Omental fat pad (tissue), 4 donors: ENCODE results near the gene TSPOAP1. TPM values are rescaled to one million over a fixed set of nuclear protein-coding genes. Genes with fewer than 3 reads are reported as not detected.

Experiments used
- ATAC-seq: fragments of 150-250 bp; one replicate; pipeline ENCODE4 v1.9.1; 2016; ENCODE audit warnings: mild to moderate bottlenecking, moderate library complexity; ENCODE audit not compliant: low FRiP score
- DNase-seq: peaks from one replicate; pipeline ENCODE4 v3.0.0-alpha.2; 2019; ENCODE audit warnings: low spot score
- CTCF ChIP-seq, 3 donors: fragments of 450-650 bp; IDR thresholded peaks; one replicate each; pipeline ENCODE4 v1.5.1; 2016 to 2017; ENCODE audit warnings: antibody characterized with exemption in 3 of 3, mild to moderate bottlenecking in 3 of 3, moderate library complexity in 2 of 3
- total RNA-seq, 4 donors: library from RNA; depleted of rRNA; stranded (reverse); fragments of >200 nt; gene quantifications; one replicate each; pipeline ENCODE4 v1.1.0, GENCODE V29; 2016

TSPOAP1 gene
- total RNA-seq, 4 donors from 2014 or later: 1.9 to 13.6 (median 5.4) TPM

- ATAC-seq (no peak), DNase-seq (no peak)
- TF ChIP-seq CTCF (IDR thresholded peaks at IDR 0.05): no peak
Measured at GRCh38 chr17:58367461-58367860, 38.9 kb upstream of the TSPOAP1 start.

- DNase-seq (no peak), ATAC-seq (no peak)
- no peak for TF ChIP-seq CTCF (IDR thresholded peaks at IDR 0.05)
Measured at GRCh38 chr17:58365980-58366595, 37.5 kb upstream of the TSPOAP1 start.

- no peak for TF ChIP-seq CTCF (IDR thresholded peaks at IDR 0.05)
- ATAC-seq: no peak
- no peak for DNase-seq
Measured at GRCh38 chr17:58365185-58365979, 36.8 kb upstream of the TSPOAP1 start.

DNA sequence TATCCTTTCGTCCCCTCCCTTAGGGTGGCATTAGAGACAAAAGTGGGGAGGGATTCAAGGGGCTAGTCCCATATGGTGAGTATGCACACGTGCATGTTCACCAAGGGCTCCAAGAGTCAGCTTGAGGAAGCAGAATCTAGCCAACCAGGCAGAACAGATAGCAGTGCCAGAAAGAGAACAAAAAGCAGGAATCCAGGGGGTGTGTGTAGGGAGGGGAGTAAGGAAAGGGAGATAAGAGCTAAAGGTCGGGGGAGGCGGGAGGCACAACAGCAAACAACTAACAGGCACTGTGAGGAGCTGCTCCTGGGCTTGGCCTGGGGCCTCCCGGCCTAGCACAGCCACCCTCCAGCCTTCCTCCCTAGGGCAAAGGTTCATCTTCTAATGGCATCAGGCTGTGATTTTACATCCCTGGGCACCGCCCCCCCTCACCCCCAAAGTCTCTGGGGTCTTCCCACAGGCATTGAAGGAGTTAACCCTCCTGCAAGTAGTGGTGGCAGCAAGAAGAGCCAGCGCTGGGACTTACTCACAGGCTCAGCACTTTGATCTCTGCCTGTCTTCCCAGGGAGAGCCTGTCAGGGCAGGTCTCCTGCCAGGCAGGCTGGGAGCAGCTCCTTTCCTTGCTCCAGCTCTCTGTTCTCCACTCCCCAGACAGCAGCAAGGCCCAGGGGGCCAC, 35.8 kb upstream of the TSPOAP1 start:
- TF ChIP-seq CTCF (IDR thresholded peaks at IDR 0.05): no peak
- ATAC-seq: no peak
- DNase-seq: no peak

GRCh38 chr17:58363457-58364185, 35.0 kb upstream of the TSPOAP1 start:
- no peak for TF ChIP-seq CTCF (IDR thresholded peaks at IDR 0.05)
- no peak for ATAC-seq
- no peak for DNase-seq

GRCh38 chr17:58362368-58363014, 33.9 kb upstream of the TSPOAP1 start:
- ATAC-seq (no peak), DNase-seq (no peak)
- TF ChIP-seq CTCF (IDR thresholded peaks at IDR 0.05): no peak
